Muscle of arm (tissue), 12 donors: ENCODE measurements around the gene AOAH. TPM values are rescaled to one million over a fixed set of nuclear protein-coding genes. Genes with fewer than 3 reads are reported as not detected.
"Not testable (repeated sequence)": the region's sequence is repeated elsewhere in the genome, so short reads cannot be mapped to it uniquely, and the experiment has no call there.

Experiments
- DNase-seq: peaks from one replicate; pipeline ENCODE4 v3.0.0-alpha.2; 2013
- polyA plus RNA-seq, 12 donors: library from polyadenylated mRNA; unstranded; fragments of 120-200 nt; gene quantifications; one replicate each; pipeline ENCODE4 v1.2.1, GENCODE V29; 2013; ENCODE audit not compliant: insufficient read length in 12 of 12

Gene AOAH
- polyA plus RNA-seq, 12 donors: 2.4 to 11.4 (median 3.2) TPM; not detected in 2

DNA sequence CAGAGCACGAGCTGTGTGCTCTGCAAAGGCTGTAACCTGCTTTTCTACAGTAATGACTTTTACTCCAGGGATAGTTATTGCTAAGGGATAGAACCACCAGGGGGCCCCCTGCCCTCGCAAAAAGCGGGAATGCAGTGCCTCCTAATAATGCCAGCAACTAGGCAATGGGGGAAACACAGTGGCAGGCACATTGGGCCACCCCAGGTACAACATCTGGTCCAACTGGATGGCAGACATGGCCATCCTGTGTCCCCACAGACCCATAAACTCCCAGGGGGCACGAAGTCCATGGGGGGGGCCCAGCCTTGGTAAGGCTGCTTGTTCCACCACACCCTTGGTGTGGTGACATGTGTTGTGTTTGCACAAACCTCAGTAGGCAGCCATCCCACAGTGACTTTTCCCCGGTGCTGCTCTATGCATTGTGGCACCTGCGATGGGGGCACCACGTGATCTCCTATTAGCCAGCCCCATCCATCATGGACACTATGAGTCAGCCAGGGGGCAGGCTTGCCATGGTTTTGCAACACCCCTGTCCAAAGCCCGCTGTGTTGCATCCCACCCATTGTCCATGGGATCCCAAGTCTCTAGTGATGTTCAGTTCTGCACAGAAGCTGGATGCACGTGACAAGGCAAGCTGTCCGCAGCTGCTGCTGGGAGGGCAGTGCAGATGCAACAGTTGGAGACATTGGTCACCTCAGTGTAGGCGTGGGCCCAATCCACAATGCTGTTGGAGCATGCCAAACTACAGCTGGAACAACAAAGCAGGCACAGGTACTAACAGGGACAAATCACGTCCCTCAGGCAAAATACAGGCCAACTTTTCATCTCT lies 250.6 kb downstream of the AOAH start:
- DNase-seq: no peak

DNA sequence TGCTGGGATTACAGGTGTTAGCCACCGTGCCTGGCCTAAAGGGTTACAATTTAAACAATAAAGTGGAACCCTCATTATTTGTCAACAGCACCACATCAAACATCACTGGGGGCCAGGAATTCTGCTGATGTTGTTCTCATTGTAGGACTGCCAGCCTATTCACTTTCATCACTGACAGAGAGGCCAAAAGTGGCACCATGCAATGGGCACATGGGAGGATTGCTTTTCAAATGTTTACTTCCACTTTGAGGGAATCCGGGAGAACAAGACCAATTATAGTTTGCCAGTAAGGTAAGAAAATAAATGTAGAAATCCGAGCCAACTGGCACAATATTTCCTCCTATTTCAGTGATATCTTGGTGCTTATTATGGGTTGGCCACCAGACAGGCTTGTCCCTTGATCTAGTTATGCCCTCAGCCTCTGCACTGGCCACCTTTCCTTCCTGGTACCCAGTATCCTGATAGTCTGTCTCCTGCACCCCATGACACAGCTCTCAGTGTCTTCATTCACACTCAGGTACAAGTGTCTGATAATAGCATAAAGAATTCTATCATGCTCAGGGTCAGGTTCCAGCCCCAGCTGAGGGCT lies 252.1 kb downstream of the AOAH start:
- DNase-seq: no peak

DNA sequence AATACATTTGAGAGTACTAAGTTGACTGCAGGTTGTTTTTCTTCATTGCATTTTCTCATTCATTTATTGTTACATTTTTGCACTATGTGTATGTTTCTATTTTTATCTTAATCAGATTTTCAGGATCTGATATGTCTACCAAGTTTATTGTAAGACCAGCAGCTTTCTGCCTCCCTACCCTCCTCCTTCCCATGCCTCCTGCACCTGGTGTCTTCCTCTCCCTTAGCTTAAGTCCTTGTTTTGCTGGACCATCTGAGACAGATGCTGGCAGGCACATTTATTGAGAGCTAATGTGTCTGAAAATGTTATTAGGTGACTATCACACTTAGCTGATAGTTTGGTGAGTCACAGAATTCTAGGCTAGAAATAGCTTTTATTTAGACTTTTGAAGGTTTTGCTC lies 255.1 kb downstream of the AOAH start:
- no peak for DNase-seq

GRCh38 chr7:36468370-36469101 lies 255.8 kb downstream of the AOAH start:
- no peak for DNase-seq

DNA sequence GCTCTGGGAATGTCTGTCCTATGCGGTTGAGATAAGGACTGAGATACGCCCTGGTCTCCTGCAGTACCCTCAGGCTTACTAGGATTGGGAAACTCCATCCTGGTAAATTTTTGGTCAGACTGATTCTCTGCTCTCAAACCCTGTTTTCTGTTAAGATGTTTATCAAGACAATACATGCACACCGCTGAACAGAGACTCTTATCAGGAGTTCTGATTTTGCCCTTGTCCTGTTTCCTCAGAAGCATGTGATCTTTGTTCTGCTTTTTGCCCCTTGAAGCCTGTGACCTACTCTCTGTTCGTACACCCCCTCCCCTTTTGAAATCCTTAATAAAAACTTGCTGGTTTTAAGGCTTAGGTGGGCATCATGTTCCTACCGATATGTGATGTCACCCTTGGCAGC lies 258.3 kb downstream of the AOAH start:
- not testable (repeated sequence) for DNase-seq

- no peak for DNase-seq
These were observed 260.0 kb downstream of the AOAH start for GRCh38 chr7:36464271-36464670.
